22Rv1 (cell line): ENCODE results near the gene CARMIL1.

Experiments used
- CTCF ChIP-seq: fragments of 450-650 bp; IDR thresholded peaks from 2 replicates; pipeline ENCODE4 v1.5.1; 2017; ENCODE audit warnings: mild to moderate bottlenecking
- ZFX ChIP-seq: fragments of 450-650 bp; IDR thresholded peaks from 2 replicates; pipeline ENCODE4 v1.6.1; 2017; ENCODE audit warnings: antibody characterized with exemption, borderline replicate concordance

GRCh38 chr6:25414168-25414567, 135.0 kb downstream of the CARMIL1 start:
- no peak for TF ChIP-seq CTCF
- no peak for TF ChIP-seq ZFX
